Gastroesophageal sphincter (tissue), 4 donors: ENCODE data around the gene TARBP1. TPM values are rescaled to one million over a fixed set of nuclear protein-coding genes. Genes with fewer than 3 reads are reported as not detected.

ENCODE experiments used
- ATAC-seq: fragments of 150-250 bp; one replicate; pipeline ENCODE4 v1.9.1; 2016; ENCODE audit warnings: mild to moderate bottlenecking, moderate library complexity
- H3K27ac ChIP-seq, 4 donors: fragments of 200-600 bp; sonication (generic) in 3 of 4; 1 replicate in 3 of 4; 2 replicates in 1 of 4; pipeline ENCODE4 v1.5.1; 2016 to 2019
- H3K27me3 ChIP-seq: fragments of 200-600 bp; sonication (generic); one replicate; pipeline ENCODE4 v1.5.1; 2019
- H3K36me3 ChIP-seq, 2 donors: fragments of 200-600 bp; sonication (generic); one replicate each; pipeline ENCODE4 v1.5.1; 2019; ENCODE audit warnings: control low read depth in 1 of 2
- H3K4me1 ChIP-seq, 3 donors: fragments of 200-600 bp; sonication (generic); 1 replicate in 2 of 3; 2 replicates in 1 of 3; pipeline ENCODE4 v1.5.1; 2016 to 2019; ENCODE audit warnings: control low read depth in 2 of 3
- H3K4me3 ChIP-seq, 2 donors: fragments of 200-600 bp; sonication (generic); one replicate each; pipeline ENCODE4 v1.5.1; 2019; ENCODE audit warnings: mild to moderate bottlenecking in 1 of 2, moderate library complexity in 1 of 2
- H3K9me3 ChIP-seq, 3 donors: fragments of 200-600 bp; sonication (generic); one replicate each; pipeline ENCODE4 v1.5.1; 2017 to 2019; ENCODE audit warnings: control low read depth in 2 of 3
- CTCF ChIP-seq, 4 experiments: fragments of 200-600 bp in 2 of 4; fragments of 450-650 bp in 2 of 4; sonication (generic) in 1 of 4; IDR thresholded peaks; one replicate each; pipeline ENCODE4 v1.5.1; 2017 to 2019; ENCODE audit warnings: antibody characterized with exemption in 4 of 4, mild to moderate bottlenecking in 2 of 4, moderate library complexity in 2 of 4
- EP300 ChIP-seq: sonication (generic); formaldehyde crosslinking; IDR thresholded peaks from one replicate; pipeline ENCODE4 v1.6.1; 2017; ENCODE audit warnings: antibody characterized with exemption, mild to moderate bottlenecking
- POLR2A ChIP-seq, 2 donors: fragments of 450-650 bp; IDR thresholded peaks; one replicate each; pipeline ENCODE4 v1.6.1; 2017; ENCODE audit warnings: antibody characterized with exemption in 2 of 2, mild to moderate bottlenecking in 2 of 2, moderate library complexity in 1 of 2
- POLR2AphosphoS5 ChIP-seq: sonication (generic); formaldehyde crosslinking; IDR thresholded peaks from one replicate; pipeline ENCODE4 v1.6.1; 2017; ENCODE audit warnings: antibody characterized with exemption
- WGBS, 2 donors: methylation state at CpG; one replicate each; pipeline ENCODE4 v1.1.5; 2018; ENCODE audit warnings: low coverage in 1 of 2; 5-methylcytosine and 5-hydroxymethylcytosine counted together
- total RNA-seq, 4 donors: library from RNA; depleted of rRNA; stranded (reverse); fragments of >200 nt; gene quantifications; one replicate each; pipeline ENCODE4 v1.1.0, GENCODE V29; 2016

The TARBP1 gene
- total RNA-seq, 4 donors from 2014 or later: 6.7 to 9.6 (median 8.7) TPM

DNA sequence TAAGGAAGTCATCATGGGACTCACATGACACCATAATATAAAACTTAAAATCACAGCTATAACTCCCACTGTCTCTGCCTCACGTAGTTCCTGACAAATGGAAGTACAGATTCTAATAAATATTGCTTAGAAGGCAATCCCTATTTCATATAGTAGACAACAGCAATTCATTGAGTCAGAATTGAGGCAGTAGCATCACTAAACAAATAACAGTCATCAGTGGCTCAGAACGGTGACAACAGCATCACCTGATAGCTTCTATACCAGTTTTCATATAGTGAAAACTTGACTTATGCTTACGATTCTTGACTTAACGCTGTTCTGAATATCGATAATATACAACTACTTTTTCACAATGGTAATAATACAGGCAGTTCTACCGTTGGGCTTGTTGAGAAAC lies 12.0 kb downstream of the TARBP1 start:
- Histone ChIP-seq H3K9me3 (no peaks in the 10 kb centered on the region), H3K27ac (no peak overlapping the region), H3K4me3 (no peak overlapping the region), H3K36me3 (peaks cover 0 to 44% of the 10 kb centered on the region in 2 donors), H3K27me3 (no peaks in the 10 kb centered on the region), H3K4me1 (no peaks in the 10 kb centered on the region)
- TF ChIP-seq POLR2A (IDR thresholded peaks at IDR 0.05) (no peak), CTCF (IDR thresholded peaks at IDR 0.05) (no peak), POLR2AphosphoS5 (no peak), EP300 (no peak)
- WGBS, 2 donors: 87 to 91% methylated on average over 6 of the region's 6 CpGs
- no peak for ATAC-seq

DNA sequence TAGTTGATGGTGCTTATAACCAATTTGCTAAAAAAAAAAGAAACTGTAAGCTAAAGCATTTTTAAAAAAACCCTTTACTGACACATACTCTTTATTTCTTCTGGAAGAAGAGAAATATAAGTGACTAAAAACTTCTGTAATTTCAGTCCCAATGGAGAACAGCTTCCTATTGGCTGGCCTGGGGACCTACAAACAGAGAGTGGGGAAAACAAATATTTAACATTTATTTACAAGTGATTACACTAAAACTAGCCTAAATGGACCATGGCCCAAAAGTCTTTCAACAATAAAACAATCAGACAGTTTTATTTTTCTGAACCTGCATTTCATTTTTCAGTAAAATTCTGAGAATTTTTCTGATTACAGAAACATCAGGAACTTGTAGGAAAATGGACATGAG lies 15.2 kb downstream of the TARBP1 start:
- Histone ChIP-seq H3K27ac (no peak overlapping the region), H3K4me3 (no peak overlapping the region), H3K4me1 (no peaks in the 10 kb centered on the region), H3K27me3 (no peaks in the 10 kb centered on the region), H3K36me3 (peaks cover 0 to 43% of the 10 kb centered on the region in 2 donors), H3K9me3 (no peaks in the 10 kb centered on the region)
- no peak for ATAC-seq
- TF ChIP-seq EP300: no peak
- no peak for TF ChIP-seq POLR2A (IDR thresholded peaks at IDR 0.05)
- no peak for TF ChIP-seq POLR2AphosphoS5
- no peak for TF ChIP-seq CTCF (IDR thresholded peaks at IDR 0.05)

GRCh38 chr1:234460652-234461051 lies 18.3 kb downstream of the TARBP1 start:
- Histone ChIP-seq H3K9me3 (no peaks in the 10 kb centered on the region), H3K4me1 (no peaks in the 10 kb centered on the region), H3K36me3 (peaks cover 0 to 45% of the 10 kb centered on the region in 2 donors), H3K27ac (no peak overlapping the region), H3K27me3 (no peaks in the 10 kb centered on the region), H3K4me3 (no peak overlapping the region)
- no peak for TF ChIP-seq POLR2A (IDR thresholded peaks at IDR 0.05)
- no peak for TF ChIP-seq CTCF (IDR thresholded peaks at IDR 0.05)
- no peak for TF ChIP-seq POLR2AphosphoS5
- no peak for TF ChIP-seq EP300
- no peak for ATAC-seq
- 89 to 96% methylated on average over 4 to 5 of the region's 5 CpGs for WGBS, 2 donors

DNA sequence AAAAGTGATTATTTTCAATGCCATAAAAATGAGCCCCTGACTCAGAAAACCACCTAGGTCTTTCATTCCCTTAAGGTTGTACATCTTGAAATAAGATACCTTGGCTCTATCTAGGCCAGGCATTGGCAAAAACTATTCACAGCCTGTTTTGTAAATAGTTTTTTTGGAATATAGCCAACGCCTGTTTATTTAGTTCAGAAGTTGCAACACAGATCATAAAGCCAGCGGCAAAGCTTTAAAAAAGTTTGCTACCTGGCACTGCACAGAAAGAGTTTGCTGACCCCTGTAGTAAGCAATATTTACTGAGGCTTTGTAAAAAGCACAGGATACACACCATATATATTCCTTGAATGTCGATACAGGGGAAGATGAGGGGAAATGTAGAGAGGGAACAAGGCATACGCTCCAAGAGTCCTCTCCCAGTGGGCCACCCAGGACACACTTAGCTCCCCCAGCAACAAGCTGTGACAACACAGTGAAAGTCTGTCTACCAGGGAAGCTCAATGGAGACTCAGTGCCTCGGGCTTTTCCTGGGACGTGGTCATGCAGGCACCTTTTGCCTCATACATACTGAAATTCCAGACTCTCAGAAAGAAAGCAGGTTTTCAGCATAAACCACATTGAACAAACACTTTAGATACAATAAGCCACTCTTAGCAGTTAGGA lies 20.5 kb downstream of the TARBP1 start:
- H3K27me3 ChIP-seq: no peaks in the 10 kb centered on the region
- 80 to 89% methylated on average over 3 to 6 of the region's 6 CpGs for WGBS, 2 donors
- H3K9me3 ChIP-seq: no peaks in the 10 kb centered on the region
- ATAC-seq: no peak
- no peaks in the 10 kb centered on the region for H3K4me1 ChIP-seq
- no peak for TF ChIP-seq EP300
- TF ChIP-seq CTCF (IDR thresholded peaks at IDR 0.05): no peak
- TF ChIP-seq POLR2A (IDR thresholded peaks at IDR 0.05): no peak
- no peak for TF ChIP-seq POLR2AphosphoS5
- no peak overlapping the region for H3K4me3 ChIP-seq
- H3K27ac ChIP-seq: no peak overlapping the region
- peaks cover 0 to 41% of the 10 kb centered on the region in 2 donors for H3K36me3 ChIP-seq

DNA sequence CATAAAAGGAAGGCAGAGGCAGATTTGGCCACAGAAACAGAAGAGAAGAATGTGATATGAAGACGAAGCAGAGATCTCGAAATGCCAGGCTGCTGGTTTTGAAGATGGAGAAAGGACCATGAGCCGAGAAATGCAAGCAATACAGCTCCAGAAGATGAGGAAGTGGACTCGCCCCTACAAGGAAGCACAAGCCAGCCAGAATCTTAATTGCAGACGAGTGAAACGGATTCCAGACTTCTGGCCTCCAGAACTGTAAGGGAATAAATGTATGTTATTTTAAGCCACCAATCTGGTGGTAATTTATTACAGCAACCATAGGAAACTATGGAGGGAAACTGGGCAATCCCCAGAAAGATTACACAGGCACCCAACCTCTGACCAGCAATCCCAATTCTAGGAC lies 24.1 kb downstream of the TARBP1 start:
- WGBS, 2 donors: 74 to 92% methylated on average over 4 to 6 of the region's 6 CpGs
- ATAC-seq: no peak
- Histone ChIP-seq H3K4me1 (no peaks in the 10 kb centered on the region), H3K9me3 (no peaks in the 10 kb centered on the region), H3K27me3 (no peaks in the 10 kb centered on the region), H3K36me3 (peaks cover 0 to 42% of the 10 kb centered on the region in 2 donors), H3K27ac (no peak overlapping the region), H3K4me3 (no peak overlapping the region)
- TF ChIP-seq CTCF (IDR thresholded peaks at IDR 0.05) (no peak), POLR2AphosphoS5 (no peak), EP300 (no peak), POLR2A (IDR thresholded peaks at IDR 0.05) (no peak)
